ENCODE results near the gene IGSF8. TPM values are rescaled to one million over a fixed set of nuclear protein-coding genes. Genes with fewer than 3 reads are reported as not detected.
A peak's percentile ranks its signal among the peaks of the same experiment; 100 is the strongest.

Gene IGSF8
- total and polyA plus RNA-seq, 8 donors = 27.5 to 38.3 (median 31.7) TPM

DNA sequence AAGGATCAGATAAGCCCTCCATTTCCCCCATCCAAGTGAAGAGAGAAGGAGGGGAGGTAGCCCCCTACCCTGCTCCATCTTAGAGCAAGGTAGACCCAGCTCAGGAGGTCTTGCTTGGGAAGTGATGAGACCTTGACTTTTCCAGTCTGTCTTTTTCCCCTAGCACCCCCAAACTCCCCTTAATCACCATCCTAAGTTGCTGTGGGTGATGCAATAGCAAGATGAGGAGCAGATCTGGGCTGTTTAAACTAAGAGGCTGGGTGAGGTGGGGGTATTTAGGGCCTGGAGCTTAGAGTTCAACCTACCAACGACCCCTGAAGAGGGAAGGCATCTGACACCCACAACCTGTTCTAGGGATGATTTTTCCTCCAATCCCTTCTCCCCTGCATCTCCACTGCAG is 18.9 kb upstream of the IGSF8 start:
- TF ChIP-seq, protein P1, sequence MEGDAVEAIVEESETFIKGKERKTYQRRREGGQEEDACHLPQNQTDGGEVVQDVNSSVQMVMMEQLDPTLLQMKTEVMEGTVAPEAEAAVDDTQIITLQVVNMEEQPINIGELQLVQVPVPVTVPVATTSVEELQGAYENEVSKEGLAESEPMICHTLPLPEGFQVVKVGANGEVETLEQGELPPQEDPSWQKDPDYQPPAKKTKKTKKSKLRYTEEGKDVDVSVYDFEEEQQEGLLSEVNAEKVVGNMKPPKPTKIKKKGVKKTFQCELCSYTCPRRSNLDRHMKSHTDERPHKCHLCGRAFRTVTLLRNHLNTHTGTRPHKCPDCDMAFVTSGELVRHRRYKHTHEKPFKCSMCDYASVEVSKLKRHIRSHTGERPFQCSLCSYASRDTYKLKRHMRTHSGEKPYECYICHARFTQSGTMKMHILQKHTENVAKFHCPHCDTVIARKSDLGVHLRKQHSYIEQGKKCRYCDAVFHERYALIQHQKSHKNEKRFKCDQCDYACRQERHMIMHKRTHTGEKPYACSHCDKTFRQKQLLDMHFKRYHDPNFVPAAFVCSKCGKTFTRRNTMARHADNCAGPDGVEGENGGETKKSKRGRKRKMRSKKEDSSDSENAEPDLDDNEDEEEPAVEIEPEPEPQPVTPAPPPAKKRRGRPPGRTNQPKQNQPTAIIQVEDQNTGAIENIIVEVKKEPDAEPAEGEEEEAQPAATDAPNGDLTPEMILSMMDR (IDR thresholded peaks at IDR 0.05) = no peak
- Histone ChIP-seq H3K4me1 (peaks cover 0 to 3% of the 10 kb centered on the region in 2 donors), H3K9me3 (no peaks in the 10 kb centered on the region), H3K4me3 (no peak overlapping the region), H3K27ac (no peak overlapping the region), H3K36me3 (no peaks in the 10 kb centered on the region), H3K27me3 (peaks cover 0 to 19% of the 10 kb centered on the region in 2 donors)
- intact Hi-C loops (cut with DNase I) = no loop called here
- DNase-seq = no peak
- ATAC-seq = no peak

DNA sequence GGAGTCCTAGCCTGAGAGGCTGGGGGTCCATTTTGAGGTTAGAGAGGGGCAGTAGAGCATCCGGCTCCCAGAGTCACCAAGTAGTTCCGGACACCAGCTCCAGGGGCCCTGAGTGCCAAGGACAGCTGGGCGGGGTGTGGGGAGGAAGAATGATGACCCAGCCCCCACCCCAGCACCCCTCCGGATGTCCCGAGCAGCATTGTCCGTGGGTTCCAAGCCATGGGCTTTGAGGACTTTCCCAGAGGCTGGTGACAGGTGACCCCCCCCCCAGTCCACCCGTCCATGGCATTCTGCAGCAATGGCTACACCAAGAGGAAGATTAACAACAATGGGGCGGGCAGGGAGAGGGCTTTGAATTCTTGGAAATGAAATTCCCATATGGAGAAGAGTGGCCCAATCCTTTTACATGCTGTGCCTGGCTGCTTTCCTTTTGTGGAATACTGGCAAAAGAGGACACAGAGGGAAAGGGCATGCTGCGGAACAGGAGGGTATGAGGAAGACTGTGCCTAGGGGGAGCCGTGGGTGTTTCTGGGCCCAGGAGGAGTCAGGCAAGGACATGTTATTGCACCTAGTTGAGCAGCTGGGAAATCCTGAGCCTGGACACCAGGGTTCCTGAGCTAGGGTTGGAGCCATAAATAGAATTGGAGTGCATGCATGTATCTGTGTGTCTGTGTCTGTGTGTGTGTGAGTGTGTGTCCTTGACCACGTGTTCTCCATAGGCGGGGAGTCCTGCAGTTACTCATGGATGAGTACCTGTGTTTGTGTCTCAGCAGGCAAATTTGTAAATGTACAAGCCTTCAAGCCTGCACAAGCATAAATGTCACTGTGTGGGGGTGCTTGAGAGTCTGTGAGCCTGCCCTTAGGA is 18.1 kb upstream of the IGSF8 start:
- Histone ChIP-seq H3K4me3 (no peak overlapping the region), H3K36me3 (no peaks in the 10 kb centered on the region), H3K9me3 (no peaks in the 10 kb centered on the region), H3K4me1 (peaks cover 0 to 3% of the 10 kb centered on the region in 2 donors), H3K27ac (no peak overlapping the region), H3K27me3 (peaks cover 0 to 19% of the 10 kb centered on the region in 2 donors)
- no peak for DNase-seq
- intact Hi-C loops (cut with DNase I) = no loop called here
- TF ChIP-seq, protein P1 (IDR thresholded peaks at IDR 0.05) = no peak
- ATAC-seq = no peak

DNA sequence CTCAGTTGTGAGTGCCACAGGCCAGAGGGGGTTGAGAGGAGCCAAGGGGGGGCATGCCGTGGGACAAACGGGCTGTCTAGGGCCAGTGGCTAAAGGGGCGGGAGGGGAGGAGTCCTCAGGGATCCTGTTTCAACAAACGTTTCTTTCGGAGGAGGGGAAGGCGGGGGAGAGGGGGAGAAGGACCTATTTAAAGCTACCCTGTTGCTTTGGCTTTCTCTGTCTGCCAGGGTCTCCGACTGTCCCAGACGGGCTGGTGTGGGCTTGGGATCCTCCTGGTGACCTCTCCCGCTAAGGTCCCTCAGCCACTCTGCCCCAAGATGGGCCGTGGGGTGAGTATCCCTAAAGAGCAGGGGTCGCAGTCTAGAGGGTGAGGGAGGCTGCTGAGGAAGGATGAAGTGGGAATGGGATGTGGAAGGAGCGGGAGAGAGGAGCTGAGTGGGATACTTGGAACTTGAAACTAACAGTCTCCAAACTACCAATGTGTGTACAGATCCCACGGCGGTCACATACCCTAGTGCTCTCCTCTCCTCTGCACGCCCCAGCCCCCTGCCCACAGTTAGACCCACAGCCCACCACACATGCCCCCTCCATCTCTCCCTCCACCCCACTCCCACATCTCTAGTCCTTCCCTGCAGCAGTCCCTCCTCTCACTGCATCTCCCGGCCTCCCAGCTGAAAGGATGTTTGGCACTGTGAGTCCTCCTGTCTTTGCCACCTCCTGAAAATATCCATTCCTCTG is 17.3 kb upstream of the IGSF8 start, which contains the start of gene ATP1A2:
ATP1A2 (plus strand) TSS at position 215 of the 738 bp plus-strand sequence; CDS start at position 318, 103 bp downstream.
- TF ChIP-seq, protein P1 (IDR thresholded peaks at IDR 0.05) = no peak
- ATAC-seq = no peak
- peak in 1 of 4 donors; percentile 47 for DNase-seq
- H3K36me3 ChIP-seq = no peaks in the 10 kb centered on the region
- no peaks in the 10 kb centered on the region for H3K9me3 ChIP-seq
- H3K4me3 ChIP-seq = no peak within 1 kb of the TSS
- intact Hi-C loops (cut with DNase I) = no loop called here
- no peak within 1 kb of the TSS for H3K27ac ChIP-seq
- peaks cover 0 to 3% of the 10 kb centered on the region in 2 donors for H3K4me1 ChIP-seq
- H3K27me3 ChIP-seq = peaks cover 0 to 19% of the 10 kb centered on the region in 2 donors

DNA sequence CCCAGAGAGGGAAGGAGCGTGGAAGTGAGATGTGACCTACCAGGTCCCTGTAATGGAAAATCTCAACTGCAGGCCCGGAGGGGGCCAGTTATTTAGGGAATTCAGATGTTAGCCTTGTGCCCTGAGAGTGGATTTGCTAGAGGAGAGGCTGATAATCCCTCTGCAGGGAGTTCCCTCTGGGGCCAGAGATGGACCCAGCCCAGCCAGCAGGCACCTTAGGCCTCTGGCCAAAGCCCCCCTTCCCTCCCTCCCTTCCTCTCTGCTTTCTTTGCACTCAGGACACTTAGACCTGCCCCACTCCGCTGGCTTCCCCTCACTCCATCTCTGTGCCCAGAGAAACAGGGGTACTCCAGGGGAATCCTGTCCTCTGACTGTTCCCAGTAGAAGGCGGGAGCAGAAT is 15.7 kb upstream of the IGSF8 start:
- no peak for ATAC-seq
- no peaks in the 10 kb centered on the region for H3K9me3 ChIP-seq
- peaks cover 0 to 3% of the 10 kb centered on the region in 2 donors for H3K4me1 ChIP-seq
- DNase-seq = no peak
- TF ChIP-seq, protein P1 (IDR thresholded peaks at IDR 0.05) = no peak
- H3K27ac ChIP-seq = no peak overlapping the region
- H3K36me3 ChIP-seq = no peaks in the 10 kb centered on the region
- no peak overlapping the region for H3K4me3 ChIP-seq
- H3K27me3 ChIP-seq = peaks cover 0 to 27% of the 10 kb centered on the region in 2 donors
- intact Hi-C loops (cut with DNase I) = no loop called here

DNA sequence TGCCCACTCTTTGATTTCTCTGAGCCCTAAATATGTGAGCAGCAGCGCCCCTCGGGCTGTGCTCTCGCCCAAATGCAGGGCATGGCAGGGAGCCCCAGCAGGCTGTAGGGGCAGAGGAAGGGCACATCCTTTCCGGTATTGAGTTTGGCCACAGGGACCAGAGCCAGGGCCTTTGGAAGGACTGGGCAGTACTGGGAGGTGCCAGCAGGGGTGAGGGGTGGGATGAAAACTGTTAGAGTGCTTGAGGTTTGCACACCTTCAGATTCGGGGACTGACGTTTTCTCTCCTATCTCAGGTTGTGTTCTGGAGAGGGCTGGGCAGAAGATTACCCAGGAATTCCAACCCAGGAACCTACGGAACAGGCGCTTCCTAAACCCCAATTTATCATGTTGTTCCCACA is 15.0 kb upstream of the IGSF8 start:
- TF ChIP-seq, protein P1 (IDR thresholded peaks at IDR 0.05) = no peak
- Histone ChIP-seq H3K4me3 (no peak overlapping the region), H3K9me3 (no peaks in the 10 kb centered on the region), H3K27me3 (peaks cover 0 to 27% of the 10 kb centered on the region in 2 donors), H3K36me3 (no peaks in the 10 kb centered on the region), H3K4me1 (peaks cover 0 to 3% of the 10 kb centered on the region in 2 donors), H3K27ac (no peak overlapping the region)
- DNase-seq (no peak), ATAC-seq (no peak)
- intact Hi-C loops (cut with DNase I) = no loop called here

Data from left lung (tissue), 10 donors.